ENCODE data around the gene OR56B4.

OR56B4 gene

DNA sequence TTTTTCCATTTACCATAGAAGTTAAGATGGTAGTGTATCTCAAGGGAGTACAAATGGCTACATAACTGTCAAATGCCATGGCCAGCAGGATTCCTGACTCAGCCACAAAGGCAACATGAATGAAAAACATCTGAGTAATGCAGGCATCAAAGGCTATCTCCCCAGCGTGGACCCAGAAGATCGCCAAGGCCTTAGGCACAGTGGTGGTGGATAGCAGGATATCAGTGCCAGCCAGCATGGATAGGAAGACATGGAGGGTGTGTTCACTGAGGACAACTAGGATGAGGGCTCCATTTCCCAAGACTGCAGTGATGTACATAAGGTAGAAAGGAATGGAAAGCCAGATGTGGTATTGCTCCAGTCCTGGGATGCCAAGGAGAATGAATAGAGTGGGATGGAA, 44.6 kb downstream of the OR56B4 start:
- DNase-seq, result no peak

DNA sequence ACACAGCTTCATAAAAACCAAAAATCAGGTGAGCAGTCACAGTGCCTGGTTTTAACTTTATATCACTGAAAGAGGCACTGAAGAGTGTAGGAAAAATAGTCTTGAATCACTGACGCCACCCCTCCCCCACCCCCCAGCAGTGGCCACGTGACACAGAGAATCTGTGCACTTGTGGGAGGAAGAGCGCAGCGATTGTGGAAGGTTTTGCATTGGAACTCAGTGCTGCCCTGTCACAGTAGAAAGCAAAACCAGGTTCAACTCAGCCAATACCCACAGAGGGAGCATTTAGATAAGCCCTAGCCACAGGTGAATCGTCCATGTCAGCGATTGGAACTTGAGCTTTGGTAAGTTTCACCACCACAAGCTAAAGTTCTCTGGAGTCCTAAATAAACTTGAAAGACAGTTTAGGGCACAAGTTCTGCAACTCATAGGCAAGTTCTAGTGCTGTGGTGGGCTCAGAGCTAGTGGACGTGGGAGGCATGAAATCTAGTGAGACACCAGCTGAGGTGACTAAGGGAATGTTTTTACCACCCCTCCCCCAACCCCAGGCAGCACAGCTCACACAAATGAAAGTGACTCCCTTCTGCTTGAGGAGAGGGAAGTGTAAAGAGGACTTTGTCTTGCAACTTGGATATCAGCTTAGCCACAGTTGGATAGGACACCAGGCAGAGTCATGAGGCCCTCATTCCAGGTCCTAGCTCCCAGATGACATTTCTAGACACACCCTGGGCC, 49.3 kb downstream of the OR56B4 start:
- DNase-seq, result no peak

Data from activated effector memory CD4-positive, alpha-beta T cell treated with anti-CD3 and anti-CD28 coated beads, Interleukin-2, amount 50 U/mL, for 16 hours (primary cell).